Measurements from ENCODE around the gene ABRAXAS1.

- TF ChIP-seq CTCF (tag by site-specific recombination; IDR thresholded peaks at IDR 0.05) (no peak), ZNF274 (IDR thresholded peaks at IDR 0.05; ENCODE audit: low read length) (no peak), ZNF274 (tag by site-specific recombination; IDR thresholded peaks at IDR 0.05; ENCODE audit: borderline replicate concordance) (no peak), ZBTB21 (tag by site-specific recombination; IDR thresholded peaks at IDR 0.05) (no peak), MEIS1 (CRISPR knock-in tag; IDR thresholded peaks at IDR 0.05; ENCODE audit: borderline replicate concordance) (no peak), ZNF140 (tag by site-specific recombination; IDR thresholded peaks at IDR 0.05) (no peak)
Measured at GRCh38 chr4:83504996-83505395, 20.1 kb upstream of the ABRAXAS1 start.
